Measurements from ENCODE around the gene PRDM5.

PRDM5 gene

DNA sequence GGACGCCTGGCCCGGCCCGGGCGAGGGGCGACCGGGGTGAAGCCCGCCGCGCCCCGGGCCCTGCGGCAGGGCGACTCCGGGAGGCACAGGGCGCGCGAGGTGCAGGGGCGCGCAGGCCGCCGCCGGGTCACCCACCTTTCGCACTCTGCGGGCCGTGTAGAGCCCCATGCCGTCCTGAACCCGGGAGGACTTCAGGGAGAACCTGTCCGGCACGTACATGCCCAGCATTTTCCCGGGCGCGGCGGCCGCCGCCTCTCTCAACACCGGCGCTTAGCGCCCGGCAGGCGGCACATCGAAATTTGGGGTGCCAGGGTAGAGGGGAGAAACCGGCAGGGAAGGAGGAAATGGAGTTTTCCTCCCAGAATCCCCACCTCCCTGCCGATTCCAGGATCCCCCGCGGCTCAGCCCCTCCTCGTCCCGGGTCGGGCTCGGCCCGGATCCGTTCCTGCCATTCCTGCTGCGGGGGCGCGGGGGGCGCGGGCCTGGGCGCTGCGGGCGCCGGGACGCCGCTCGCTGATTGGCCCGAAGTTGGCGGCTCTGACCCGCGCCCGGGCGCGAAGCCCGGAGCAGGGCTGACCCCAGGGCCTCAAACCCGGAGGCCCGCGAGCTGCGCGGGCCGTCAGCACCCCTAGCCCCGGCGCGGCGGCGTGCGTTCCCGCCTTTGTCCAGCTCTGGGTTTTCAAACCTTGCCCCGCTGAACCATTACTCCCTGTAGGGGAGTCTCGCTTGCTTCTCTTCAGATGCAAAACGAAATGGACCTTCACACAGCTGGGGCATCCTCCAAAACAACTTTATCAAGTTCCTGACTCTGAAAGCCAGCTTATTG lies at the start of gene PRDM5:
Gene PRDM5, minus strand, starts transcription at position 346 of the 826 bp plus-strand sequence. Its CDS starts 118 bp downstream, at position 228.
- no peak for DNase-seq

DNA sequence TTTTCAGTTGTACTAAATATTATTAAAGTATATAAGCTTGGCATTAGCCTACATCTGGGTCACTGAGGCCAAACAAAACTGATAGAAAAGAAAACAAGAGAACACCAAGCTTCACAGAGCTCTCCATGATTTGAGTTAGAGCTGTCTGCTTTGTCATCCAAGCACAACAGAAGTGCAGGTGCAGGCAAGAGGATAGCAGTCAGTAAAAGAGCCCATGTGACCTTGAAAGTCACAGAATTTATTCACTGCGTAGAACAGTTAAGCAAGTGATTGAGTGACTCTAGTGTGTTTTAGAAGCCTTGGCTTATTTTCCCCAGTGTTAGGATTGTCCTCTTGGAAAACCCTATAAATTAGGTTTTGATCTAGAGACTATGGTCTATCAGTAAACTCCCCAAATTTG lies 49.4 kb upstream of the PRDM5 start:
- DNase-seq: no peak

DNA sequence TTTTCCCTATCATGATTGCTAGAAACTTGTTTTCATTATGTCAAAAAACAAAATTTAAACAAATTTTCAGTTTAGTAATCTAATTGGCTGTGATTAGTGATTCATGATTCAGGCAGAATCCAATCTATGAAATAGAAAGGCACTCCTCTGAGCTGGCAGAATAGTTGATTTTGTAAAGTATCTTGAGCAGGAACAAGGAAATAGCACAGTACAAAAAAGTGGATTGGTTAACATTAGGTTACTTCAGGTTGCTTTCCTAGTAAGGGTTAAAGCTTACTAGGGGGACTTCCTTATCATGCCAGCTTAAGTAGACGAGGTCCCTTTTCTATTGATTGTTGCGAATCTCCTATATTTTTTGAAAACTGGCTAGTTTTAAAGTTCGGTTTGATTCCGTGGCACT lies 43.4 kb upstream of the PRDM5 start:
- DNase-seq: no peak

DNA sequence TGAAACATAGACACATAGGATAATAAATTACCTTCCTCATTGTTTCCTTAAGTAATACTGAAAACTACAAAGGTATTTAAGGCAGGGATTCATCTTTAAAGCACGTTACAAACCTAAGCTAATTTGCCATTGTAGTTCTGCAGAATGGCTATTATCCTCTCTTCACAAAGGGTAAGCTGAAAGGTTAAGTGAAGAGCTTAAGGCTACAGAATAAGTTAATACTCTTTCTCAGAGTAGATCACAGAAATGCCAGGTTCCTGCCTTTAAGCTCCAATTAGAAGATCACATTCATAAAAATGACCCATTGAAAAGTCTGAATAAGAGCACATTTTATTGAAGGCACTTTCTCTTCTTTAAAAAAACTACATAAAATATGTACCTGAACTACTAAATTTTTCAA lies 42.1 kb upstream of the PRDM5 start:
- DNase-seq: no peak

DNA sequence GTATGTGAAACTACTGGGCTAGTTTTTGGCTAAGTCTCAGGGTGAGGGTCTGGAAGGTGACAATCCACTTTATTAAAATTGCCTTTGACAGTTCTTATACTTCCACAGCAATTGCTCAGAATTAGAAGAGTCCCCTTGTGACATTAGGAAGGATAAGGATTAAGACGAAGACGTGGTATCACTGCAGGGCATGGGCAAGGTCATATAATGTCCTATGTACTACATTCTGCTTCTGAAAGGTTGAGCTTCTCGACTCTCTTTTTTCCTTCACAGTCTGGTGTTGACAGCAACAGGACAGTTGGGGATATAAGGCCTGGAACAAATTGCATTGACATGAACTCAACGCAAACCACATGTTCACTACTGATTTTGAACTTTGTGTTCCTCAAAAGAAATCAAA lies 40.9 kb upstream of the PRDM5 start:
- DNase-seq: no peak

DNA sequence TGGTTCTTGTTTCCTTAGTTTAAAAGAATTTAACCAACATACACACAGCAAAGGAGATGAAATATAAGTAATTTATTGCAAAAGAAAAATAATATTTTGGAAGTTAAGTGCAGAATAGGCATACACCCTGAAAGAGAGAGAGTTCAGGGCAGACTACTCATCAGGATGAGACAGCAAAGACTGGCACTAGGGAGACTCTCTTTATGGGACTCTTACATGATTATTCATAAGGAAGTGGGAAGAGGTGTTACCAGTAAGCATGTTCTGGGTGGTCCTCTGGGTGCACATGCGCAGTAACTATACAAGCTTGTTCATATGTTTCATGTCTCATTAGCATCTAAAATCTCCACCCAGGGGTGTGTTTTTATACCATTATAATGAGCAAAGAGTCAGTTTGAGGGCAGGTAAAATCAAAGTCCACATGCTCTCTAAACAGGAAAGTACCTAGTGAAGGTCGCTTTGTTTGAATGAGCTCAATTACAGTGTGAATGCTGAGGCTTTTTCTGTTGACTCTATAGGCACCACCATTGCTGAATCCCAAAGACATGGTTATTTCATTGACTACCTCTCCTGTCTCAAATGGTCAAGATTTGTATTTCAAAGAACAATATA lies 38.2 kb upstream of the PRDM5 start:
- DNase-seq: no peak

DNA sequence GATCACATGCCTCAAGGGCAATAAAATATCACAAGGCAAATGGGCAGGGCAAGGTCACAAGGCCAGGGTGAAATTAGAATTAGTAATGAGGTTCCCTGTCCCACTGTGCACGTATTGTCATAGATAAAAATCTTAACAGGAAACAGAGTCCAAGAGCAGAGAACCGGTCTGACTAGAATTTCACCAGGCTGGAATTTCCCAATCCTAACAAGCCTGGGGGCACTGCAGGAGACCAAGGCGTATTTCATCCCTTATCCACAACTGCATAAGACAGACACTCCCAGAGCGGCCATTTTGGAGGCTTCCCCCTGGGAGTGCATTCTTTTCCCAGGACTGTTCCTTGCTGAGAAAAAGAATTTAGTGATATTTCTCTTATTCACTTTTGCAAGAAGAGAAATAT lies 25.9 kb upstream of the PRDM5 start:
- no peak for DNase-seq

DNA sequence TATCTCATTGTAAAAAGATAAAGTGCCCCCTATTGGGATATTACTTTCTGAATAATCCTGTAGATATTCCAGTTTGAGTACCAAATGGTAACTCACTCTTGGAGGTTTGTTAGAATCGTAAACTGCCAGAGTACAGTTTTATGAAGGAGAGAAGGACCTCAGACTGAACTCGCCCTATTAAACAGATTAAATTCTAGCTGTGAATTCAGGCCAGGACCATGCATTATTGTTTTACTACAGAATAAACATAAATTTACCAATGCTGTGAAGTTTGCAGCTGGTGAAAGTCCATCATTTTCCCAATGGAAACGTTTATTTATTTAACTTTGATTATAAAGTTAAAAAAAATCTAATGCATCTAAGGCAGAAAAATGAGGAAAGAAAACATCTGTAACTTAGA lies 20.2 kb upstream of the PRDM5 start:
- no peak for DNase-seq

DNA sequence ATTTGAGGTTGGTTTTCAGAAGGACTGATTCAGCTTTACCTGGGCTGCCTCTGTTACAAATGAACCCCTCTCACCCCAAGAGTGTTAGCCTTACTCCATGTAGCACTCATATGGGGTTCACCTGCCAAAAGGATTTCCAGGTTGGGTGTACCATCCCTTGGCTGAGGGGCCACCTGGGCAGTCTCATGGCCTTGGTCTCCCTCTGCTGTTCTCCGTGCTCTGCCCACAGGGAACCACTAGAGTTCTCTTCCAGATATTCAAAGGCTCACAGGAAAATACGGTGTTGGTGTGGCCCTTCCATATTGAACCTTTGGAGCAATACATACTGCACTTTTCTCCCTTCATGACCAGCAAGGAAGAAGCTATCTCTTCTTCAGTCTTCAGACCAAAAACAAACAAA lies 18.0 kb upstream of the PRDM5 start:
- no peak for DNase-seq

DNA sequence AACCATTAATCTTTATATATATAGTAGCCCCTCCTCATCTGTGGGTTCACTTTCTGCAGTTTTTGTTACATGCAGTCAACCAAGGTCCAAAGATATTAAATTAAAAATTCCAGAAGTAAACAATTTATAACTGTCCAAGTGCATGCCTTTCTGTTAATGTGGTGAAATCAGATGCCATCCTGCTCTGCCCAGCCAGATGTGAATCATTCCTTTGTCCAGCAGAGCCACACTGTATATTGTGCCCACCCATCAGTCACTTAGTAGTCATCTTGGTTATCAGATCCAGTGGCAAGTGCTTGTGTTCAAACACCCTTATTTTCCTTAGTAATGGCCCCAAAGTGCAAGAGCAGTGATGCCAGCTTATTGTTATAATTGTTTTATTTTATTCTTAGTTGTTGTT lies 17.2 kb upstream of the PRDM5 start:
- DNase-seq: no peak

DNA sequence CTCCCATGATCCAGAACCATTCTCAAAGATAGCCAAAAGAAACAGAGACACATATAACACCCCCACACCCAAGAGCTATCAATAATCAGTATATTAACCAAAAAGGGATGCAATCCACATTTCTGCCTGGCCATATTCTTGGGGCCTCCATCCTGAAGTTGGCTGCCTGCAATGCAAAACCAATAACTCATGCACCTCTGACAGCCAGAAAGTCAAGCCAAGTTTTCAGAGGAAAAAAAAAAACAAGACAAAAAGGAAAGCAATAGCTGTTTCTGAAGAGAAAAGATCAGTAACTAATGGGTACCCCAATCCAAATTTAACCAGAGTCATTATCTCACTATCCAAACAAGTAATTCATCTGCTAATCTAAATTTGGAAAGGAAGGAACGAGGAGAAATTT lies 7.3 kb upstream of the PRDM5 start:
- no peak for DNase-seq

DNA sequence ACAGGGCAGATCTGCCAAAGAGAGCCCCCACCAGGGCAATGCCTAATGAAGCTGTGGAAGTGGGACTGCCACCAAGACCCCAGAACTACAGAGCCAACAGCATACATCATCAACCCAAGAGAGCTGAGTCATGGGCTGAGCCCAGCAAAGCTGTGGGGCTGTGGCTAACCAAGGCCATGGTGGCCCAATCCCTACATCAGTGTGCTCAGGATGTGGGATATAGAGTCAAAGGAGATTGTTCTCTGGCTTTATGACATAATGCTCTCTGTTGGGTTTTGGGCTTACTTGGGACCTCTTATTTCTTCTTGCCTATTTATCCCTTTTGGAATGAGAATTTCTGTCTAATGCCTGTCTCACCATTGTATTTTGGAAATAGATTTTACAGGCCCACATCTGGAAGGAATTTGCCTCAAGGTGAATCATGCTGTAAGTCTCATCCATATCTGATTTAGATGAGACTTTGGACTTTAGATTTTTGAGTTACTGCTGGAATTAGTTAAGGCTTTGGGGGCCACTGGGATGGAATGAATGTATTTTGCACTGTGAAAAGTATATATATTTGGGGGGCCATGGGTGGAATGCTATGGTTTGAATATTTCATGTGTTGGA lies 5.4 kb upstream of the PRDM5 start:
- no peak for DNase-seq

DNA sequence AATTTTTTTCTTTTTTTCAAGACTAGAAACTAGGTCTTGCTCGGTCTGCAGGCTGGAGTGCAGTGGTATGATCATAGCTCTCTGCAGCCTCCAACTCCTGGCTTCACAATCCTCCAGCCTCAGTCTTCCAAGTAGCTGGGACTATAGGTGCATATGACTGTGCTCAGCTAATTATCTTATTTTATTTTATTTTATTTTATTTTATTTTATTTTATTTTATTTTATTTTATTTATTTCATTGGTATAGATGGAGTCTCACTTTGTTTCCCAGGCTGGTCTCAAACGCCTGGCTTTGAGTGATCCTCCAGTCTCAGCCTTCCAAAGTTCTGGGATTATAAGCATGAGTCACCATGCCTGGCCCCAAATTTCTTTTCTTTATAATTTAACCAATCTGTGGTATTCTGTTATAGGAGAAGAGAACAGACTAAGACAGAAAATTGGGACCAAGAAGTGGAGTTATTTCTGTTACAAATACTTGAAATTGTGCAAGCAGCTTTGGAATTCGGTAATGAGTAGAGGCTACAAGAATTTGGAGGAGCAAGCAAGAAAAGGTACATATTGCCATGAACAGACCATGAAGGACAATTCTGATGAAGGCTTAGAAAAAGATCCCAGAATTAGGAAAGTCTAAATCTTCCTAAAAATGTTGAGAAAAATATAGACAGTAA lies 4.0 kb upstream of the PRDM5 start:
- DNase-seq: no peak

DNA sequence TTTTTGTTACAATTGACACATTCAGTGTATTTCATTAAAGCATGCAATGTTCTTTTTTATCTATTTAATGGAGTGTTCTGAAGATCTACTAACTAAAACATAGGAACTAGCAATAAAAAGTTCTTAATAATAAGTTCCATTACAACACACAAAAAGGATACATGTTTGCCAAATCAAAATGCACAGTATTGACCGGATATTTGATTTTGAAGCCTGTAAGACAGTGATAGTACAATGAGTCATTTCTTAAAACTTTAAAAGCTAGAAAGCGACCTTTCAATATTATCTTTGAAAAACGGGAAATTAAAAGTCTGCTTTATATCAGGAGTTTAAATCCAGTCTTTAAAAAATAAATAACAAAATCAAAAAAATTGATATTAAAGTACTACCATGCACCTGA lies 2.4 kb upstream of the PRDM5 start:
- no peak for DNase-seq

DNA sequence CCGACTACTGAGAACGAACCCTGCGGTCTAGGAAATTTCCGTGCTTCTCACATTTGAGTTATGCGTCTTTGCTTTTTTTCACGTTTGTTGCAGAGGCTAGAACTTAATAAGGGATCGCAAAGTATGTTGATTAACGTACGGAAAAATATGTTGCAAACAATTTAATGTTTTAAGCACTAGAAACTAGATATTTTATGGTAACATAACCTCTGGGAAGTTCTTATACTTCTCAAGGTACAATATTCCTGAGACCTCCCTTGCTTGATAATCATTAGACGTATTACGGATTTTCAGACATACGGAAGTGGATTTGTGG lies 639 bp upstream of the PRDM5 start:
- DNase-seq: no peak

DNA sequence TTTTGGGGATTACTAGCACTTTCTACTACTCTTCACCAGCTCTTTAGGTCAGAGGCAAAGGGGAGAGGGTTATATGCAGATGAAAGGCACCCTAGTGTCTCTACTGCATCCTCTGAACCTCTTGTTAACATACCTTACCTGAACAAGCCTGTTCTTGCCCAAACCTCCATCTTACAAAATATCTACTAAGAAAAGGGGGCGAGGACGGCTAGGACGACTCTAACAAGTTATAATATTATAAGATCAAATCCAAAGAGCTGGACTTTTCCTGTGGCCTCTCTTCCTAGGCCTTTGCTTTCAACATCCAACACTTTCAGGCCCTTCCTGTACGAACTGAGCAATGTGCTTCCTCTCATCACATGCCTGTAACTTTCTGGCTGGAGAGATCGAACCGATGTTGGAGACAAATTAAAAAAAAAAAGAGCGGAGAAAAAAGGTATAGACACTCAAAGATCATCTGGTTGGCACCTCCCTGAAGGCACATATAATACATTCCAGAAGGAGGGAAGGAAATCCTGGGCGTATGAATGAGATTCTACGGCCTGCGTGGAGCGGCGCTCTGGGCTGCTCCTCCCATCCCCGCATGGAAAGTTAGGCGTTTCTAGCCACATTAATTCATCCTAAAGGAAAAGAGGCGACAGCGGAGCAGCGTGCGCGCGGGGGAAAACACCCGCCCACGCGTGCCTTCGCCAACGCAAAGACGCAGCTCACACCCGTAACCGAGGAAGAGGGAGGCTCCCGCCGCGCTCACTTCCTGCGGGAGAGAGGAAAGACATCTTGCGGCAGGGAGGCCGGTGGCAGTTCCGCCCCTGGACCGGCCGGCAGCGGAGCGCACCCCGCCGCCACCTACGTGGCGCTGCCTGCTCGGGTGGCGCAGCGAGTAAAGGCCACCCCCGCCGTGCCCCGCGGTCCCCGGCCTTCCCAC lies 808 bp downstream of the PRDM5 start:
- peak; percentile 4 for DNase-seq

DNA sequence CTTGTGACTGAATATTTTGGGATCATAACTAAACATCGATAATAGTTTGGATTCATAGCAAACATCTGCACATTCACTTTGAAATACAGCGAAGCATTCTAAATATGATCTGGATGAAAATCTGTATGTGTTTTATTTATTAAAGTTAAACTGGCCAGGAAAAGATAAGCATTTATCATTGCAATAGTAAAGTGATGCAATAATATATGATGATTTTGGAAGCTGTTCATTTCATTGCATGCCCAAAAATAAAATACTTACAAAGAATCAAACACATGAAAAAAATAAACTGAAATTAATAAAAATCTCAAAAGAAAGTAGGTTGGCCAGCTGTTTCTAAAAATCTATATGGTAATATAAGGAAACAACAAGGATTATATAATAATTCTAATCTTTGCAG lies 1.9 kb downstream of the PRDM5 start:
- DNase-seq: no peak

DNA sequence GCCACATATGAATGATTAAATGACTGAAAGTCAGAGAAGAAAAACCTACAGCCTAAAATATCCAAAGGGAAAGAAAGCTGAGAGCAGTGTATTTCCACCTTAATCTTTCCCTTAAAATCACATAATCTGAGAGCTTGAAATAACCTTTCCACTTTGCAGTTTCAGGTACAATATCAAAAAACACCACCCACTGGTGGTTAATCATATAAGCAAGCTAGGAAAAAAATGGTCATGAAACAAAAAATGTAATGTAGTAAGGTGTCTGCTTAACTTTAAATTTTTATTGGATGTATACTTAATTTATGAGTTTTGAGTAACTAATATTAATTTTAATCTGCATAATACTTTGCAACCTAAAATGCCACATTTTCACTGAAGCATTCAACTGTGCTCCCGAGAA lies 3.2 kb downstream of the PRDM5 start:
- no peak for DNase-seq

DNA sequence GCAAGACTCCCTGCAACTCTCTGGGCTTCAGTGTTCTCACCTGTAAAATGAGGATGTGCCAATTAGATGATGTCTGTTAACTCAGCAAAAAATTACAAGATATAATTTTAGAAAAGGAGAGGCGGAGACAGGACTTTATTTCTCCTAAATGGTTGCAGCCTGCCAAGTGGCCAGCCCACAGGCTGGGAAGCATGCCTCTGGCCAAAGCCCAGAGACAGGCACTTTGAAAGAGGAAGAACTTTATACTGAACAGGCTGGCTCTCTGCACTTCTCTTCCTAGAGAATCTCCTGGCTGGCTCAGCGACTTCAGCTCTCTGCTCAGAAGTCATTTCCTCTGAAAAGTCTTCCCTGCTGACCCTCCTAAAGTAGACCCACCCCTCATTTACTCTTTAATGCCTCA lies 3.7 kb downstream of the PRDM5 start:
- no peak for DNase-seq

DNA sequence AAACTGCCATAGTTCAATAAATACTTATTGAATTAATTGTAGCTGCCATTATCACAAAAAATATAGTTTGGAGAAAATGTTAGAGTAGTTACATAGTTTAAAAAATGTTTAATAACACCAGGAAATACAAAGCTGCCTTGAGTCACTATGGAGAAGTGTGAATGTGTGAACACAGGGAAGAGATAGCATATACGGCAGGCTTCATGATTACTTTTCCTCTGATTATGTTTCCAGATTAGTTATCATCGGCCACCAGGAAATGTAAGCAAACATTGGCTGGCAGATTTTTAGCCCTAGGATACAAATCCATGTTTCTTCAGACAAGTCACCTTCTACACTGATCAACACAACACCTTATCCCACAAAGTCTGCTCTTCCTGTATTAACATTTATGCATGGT lies 4.4 kb downstream of the PRDM5 start:
- DNase-seq: no peak

DNA sequence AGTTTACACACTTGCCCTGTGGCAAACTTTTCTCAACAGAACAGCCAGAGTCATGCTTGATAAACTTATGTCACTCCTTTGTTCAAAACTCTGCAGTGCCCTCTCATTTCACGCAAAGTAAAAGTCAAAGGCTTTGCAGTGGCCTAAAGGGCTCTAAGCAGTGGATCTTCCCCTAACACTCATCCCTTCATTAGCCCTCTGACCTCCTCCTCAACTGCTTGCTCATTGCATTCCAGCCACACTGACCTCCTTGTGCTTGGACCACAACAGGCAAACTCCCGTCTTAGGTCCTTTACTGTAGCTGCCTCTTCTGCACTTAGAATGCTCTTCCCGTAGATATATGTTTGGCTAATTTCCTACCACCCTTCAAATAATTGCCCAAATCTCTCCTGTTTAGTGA lies 5.6 kb downstream of the PRDM5 start:
- no peak for DNase-seq

DNA sequence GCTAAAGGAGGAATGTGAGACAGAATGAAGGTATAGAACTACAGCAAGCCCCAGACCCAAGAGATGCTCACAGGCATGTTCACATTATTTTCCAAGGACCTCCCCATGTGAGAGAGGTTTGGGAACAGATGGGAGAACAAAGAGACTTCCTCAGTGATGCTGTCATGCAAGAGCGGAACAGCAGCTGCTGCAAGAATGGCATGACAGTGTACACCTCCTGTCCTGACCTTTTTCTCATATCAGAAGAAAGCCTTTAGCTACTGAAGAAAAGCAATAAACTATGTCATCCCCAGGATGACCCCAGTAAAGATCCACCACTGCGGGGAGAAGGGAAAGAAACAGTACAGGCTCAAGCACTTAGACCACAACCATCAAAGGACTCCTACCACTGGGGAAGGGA lies 7.2 kb downstream of the PRDM5 start:
- DNase-seq: no peak

DNA sequence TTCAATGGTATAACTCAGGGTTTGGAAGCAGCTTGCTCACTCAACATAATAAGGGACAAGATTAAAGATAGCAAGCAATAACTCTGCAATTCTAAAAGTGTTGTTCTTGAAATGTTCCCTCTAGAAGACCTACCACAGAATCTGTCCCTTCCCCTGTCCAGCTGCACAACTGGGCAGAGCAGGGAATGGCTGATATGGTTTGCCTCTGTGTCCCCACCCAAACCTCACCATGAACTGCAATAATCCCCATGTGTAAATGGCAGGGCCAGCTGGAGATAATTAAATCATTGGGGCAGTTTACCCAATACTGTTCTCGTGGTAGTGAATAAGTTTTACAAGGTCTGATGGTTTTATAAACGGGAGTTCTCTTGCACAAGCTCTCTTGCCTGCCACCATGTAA lies 19.1 kb downstream of the PRDM5 start:
- DNase-seq: no peak

Data from NCI-H1105 (cell line).